HFFc6 (cell line): Measurements from ENCODE around the gene LCNL1. TPM values are rescaled to one million over a fixed set of nuclear protein-coding genes. Genes with fewer than 3 reads are reported as not detected.

Source experiments
- DNase-seq: peaks from one replicate; pipeline ENCODE4 v3.0.0-alpha.2; 2018
- H3K27ac Mint-ChIP-seq: 2 replicates; pipeline ENCODE4 v1.8.0; 2020; ENCODE audit warnings: mild to moderate bottlenecking, mixed read lengths
- H3K27me3 Mint-ChIP-seq: 2 replicates; pipeline ENCODE4 v1.8.0; 2021; ENCODE audit warnings: mild to moderate bottlenecking, moderate library complexity, mixed read lengths; ENCODE audit not compliant: insufficient read depth
- H3K36me3 Mint-ChIP-seq: 2 replicates; pipeline ENCODE4 v1.8.0; 2021; ENCODE audit warnings: low read depth, mixed read lengths
- H3K4me1 Mint-ChIP-seq: 2 replicates; pipeline ENCODE4 v1.8.0; 2020; ENCODE audit warnings: low read depth, mixed read lengths
- H3K4me3 Mint-ChIP-seq: 2 replicates; pipeline ENCODE4 v1.8.0; 2020; ENCODE audit warnings: mild to moderate bottlenecking, moderate library complexity, mixed read lengths
- H3K9me3 Mint-ChIP-seq: 2 replicates; pipeline ENCODE4 v1.8.0; 2020; ENCODE audit warnings: mild to moderate bottlenecking, mixed read lengths
- total RNA-seq, 6 experiments: library from RNA; stranded (reverse); fragmentation: NEBNext Ultra II Directional; extraction: Animal tissue kit (Norgen Biotek cat#: 25700); gene quantifications; 2 replicates in 1 of 6; 3 replicates in 5 of 6; pipeline ENCODE4 v1.2.3, GENCODE V29; 2021
- TF ChIP-seq, protein P1 (sequence below): fragments of 200-600 bp; sonication (generic); IDR thresholded peaks from 2 replicates; pipeline ENCODE4 v1.5.0; 2021; ENCODE audit warnings: antibody characterized with exemption, mild to moderate bottlenecking

The LCNL1 gene
- total RNA-seq, 6 experiments from 2014 or later, result not detected

- H3K36me3 Mint-ChIP-seq, result peaks cover 12% of the 10 kb centered on the region
- no peak overlapping the region for H3K27ac Mint-ChIP-seq
- H3K9me3 Mint-ChIP-seq, result no peaks in the 10 kb centered on the region
- H3K4me1 Mint-ChIP-seq, result peaks cover 4% of the 10 kb centered on the region
- DNase-seq, result no peak
- H3K4me3 Mint-ChIP-seq, result peak overlapping the region; percentile 80; the same call in 1 of the 2 replicates
- H3K27me3 Mint-ChIP-seq, result no peaks in the 10 kb centered on the region; the same call in none of the 2 replicates
- TF ChIP-seq, protein P1, sequence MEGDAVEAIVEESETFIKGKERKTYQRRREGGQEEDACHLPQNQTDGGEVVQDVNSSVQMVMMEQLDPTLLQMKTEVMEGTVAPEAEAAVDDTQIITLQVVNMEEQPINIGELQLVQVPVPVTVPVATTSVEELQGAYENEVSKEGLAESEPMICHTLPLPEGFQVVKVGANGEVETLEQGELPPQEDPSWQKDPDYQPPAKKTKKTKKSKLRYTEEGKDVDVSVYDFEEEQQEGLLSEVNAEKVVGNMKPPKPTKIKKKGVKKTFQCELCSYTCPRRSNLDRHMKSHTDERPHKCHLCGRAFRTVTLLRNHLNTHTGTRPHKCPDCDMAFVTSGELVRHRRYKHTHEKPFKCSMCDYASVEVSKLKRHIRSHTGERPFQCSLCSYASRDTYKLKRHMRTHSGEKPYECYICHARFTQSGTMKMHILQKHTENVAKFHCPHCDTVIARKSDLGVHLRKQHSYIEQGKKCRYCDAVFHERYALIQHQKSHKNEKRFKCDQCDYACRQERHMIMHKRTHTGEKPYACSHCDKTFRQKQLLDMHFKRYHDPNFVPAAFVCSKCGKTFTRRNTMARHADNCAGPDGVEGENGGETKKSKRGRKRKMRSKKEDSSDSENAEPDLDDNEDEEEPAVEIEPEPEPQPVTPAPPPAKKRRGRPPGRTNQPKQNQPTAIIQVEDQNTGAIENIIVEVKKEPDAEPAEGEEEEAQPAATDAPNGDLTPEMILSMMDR, result no peak
Observed at GRCh38 chr9:136942881-136943230, 39.9 kb upstream of the LCNL1 start.

DNA sequence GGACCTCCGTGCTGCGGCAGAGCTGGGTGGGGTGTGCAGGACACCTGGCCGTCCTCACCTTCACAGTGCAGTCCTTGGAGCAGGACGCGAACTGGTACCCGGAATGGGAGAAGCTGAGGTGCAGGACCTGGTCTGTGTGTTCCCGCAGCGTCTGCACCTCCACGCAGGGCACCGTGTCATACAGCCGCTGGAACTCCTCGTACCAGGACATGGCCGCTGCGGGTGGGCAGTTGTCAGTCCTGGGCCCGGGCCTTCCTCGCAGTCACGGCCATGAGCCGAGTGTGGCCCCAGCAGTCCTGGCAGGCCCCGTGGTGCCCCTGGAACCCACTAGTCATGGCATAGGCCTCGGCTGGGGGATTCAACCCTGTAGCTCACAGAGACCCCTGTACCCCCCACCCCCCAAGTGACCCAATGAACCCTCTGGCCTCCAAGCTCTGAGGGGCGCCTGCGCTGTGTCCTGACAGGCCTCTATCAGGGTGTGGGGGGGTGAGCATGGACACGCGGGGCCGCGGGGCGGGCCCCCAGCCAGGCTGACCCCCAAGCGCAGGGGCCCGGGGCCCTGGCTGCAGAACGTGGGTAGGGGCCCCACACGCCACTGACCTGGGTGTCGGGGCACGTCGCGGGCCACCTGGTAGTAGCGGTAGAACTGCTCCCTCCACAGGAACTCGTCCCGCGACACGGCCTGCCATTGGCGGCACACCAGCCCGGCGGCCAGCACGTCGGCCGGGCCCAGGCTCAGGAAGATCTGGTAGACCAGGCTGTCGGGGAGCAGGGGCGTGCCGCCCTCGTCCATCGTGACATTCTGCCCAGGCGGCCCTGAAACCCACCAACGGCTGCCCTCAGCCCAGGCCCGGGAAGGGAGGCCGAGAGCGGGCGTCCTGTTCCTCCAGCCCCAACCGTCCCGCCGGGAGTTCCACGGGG, 39.2 kb upstream of the LCNL1 start:
- peaks cover 9% of the 10 kb centered on the region for H3K36me3 Mint-ChIP-seq
- H3K4me3 Mint-ChIP-seq, result peak overlapping the region; percentile 82
- H3K9me3 Mint-ChIP-seq, result no peaks in the 10 kb centered on the region
- H3K4me1 Mint-ChIP-seq, result peaks cover 10% of the 10 kb centered on the region
- peak overlapping the region; percentile 73 for H3K27ac Mint-ChIP-seq
- H3K27me3 Mint-ChIP-seq, result peaks cover 2% of the 10 kb centered on the region
- peak; percentile 19 for DNase-seq
- TF ChIP-seq, protein P1, result no peak

DNA sequence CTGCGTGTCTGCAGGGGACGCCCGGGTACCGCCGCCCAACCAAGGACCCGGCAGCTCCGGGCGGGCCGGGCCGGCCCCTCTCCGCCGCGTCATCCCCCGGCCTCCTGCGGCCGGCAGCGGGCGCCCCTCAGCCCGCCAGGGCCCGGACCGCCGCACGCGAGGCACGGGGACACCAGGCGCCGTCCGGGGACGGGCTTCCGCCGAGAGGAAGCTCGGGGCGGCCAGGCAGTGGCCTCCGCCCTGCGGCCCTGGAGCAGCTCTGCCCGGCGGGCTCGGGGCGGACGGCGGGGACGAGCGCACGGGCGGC, 38.6 kb upstream of the LCNL1 start:
- Mint-ChIP-seq H3K4me1 (peaks cover 10% of the 10 kb centered on the region), H3K4me3 (peak overlapping the region; percentile 82), H3K9me3 (no peaks in the 10 kb centered on the region), H3K27me3 (peaks cover 2% of the 10 kb centered on the region), H3K27ac (no peak overlapping the region), H3K36me3 (peaks cover 3% of the 10 kb centered on the region)
- peak; percentile 39 for DNase-seq
- TF ChIP-seq, protein P1, result no peak

- no peaks in the 10 kb centered on the region; the same call in 1 of the 2 replicates for H3K36me3 Mint-ChIP-seq
Observed at GRCh38 chr9:136944519-136945332, 38.1 kb upstream of the LCNL1 start, which contains the start of the genes C8G and FBXW5. C8G (plus strand) TSS chr9:136945243; CDS start chr9:136945321, 78 bp downstream. FBXW5 (minus strand) TSS chr9:136944738; CDS start chr9:136944083, 655 bp downstream.

More at GRCh38 chr9:136944519-136945332, 38.1 kb upstream of the LCNL1 start, which contains the start of the genes C8G and FBXW5:
- Mint-ChIP-seq H3K27me3 (peaks cover 2% of the 10 kb centered on the region; the same call in 1 of the 2 replicates), H3K4me3 (peak within 1 kb of the TSS; percentile 82), H3K4me1 (peaks cover 10% of the 10 kb centered on the region), H3K9me3 (no peaks in the 10 kb centered on the region), H3K27ac (peak within 1 kb of the TSS; percentile 73)
- peak; percentile 87 for DNase-seq
- TF ChIP-seq, protein P1, result peak; percentile 98
